ACHN (cell line): ENCODE results near the gene WDR37.

ENCODE experiments used
- DNase-seq: peaks from one replicate; pipeline ENCODE4 v3.0.0-alpha.2; 2015
- in situ Hi-C: cut with HindIII; loops from 2 replicates; pipeline ENCODE4 v1.10.0; 2017; ENCODE audit warnings: low sequenced_read_pairs, low pct_ligation_motif_present, low pct_unique_long_range_greater_than_20kb

The WDR37 gene

GRCh38 chr10:1171182-1171581 is 115.0 kb downstream of the WDR37 start:
- in situ Hi-C loops = no loop called here
- DNase-seq = no peak

GRCh38 chr10:1171586-1171985 is 115.4 kb downstream of the WDR37 start:
- in situ Hi-C loops = no loop called here
- no peak for DNase-seq

DNA sequence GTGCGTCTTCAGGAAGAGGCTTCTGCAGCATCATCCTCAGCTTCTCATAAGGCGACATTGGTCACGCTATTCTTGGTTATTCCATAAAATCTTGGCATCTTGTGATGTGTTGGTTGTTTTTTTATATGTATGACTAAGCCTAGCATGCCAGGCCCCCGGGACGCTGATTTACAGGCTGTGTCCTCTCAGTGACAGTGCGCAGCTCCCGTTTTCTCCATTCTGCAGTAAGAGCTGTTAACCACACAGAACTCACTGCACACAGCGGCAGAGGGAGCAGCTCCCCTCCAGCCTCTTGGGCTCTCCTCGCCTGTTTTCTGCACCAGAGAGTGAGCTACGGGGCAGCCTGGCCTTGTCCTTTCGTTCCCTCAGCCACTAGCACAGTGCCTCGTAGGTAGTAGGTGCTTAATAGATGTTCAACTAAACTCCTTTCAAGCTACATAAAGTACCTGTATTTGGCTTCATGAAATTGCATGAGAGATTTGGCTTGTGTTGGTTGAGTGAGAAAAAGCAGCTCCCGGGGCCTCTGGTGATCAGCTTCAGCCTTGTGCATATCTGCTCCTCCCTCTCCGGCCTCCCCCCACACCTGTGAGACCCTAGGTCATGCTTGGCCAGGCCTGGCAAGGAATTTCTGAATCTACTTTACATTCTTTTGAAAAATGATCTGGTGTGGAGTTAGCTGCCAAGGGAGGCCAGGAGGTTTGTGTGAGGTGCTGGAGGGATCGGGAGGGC is 116.2 kb downstream of the WDR37 start:
- in situ Hi-C loops = no loop called here

GRCh38 chr10:1173091-1173490 is 116.9 kb downstream of the WDR37 start:
- in situ Hi-C loops = no loop called here
- DNase-seq = no peak

More for the DNA sequence above, 116.2 kb downstream of the WDR37 start:
- DNase-seq = no peak

GRCh38 chr10:1174022-1174421 is 117.8 kb downstream of the WDR37 start:
- in situ Hi-C loops = no loop called here
- no peak for DNase-seq

- in situ Hi-C loops = no loop called here
- DNase-seq = no peak
Observed at GRCh38 chr10:1175956-1176565, 119.9 kb downstream of the WDR37 start.

GRCh38 chr10:1177936-1178335 is 121.8 kb downstream of the WDR37 start:
- in situ Hi-C loops = no loop called here
- DNase-seq = no peak

- in situ Hi-C loops = no loop called here
- DNase-seq = no peak
Observed at GRCh38 chr10:1178506-1178905, 122.3 kb downstream of the WDR37 start.

DNA sequence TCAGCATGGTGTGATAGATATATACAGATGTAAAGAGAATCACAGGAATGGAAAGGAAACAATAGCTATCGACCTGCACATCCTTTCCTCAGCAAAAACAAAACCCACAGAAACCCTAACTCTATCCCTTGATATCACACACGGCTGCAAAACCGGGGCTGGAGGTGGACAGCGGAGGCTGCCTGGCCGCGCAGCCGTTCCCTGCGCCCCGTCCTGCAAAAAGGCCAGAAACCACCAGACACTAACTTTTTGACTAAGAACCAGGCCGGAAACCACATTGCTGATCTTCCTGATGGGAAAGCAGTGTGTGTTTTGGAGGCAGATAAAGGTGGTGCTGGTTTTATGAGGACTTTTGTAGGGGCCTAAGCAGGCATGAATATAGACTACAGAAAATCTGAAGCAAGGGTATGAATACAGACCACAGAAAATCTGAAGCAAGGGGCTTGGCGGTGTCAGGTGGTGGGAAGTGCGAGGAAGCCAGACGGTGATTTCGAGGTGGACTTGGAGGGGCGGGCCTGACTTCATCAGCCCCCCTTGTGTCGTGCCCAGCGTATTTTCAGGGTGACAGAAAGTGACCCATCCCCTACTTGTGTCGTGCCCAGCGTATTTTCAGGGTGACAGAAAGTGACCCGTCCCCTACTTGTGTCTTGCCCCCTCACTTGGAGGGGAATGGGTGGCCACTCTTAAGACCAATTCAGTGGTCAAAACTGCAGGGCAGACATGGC is 123.3 kb downstream of the WDR37 start:
- in situ Hi-C loops = no loop called here
- no peak for DNase-seq

DNA sequence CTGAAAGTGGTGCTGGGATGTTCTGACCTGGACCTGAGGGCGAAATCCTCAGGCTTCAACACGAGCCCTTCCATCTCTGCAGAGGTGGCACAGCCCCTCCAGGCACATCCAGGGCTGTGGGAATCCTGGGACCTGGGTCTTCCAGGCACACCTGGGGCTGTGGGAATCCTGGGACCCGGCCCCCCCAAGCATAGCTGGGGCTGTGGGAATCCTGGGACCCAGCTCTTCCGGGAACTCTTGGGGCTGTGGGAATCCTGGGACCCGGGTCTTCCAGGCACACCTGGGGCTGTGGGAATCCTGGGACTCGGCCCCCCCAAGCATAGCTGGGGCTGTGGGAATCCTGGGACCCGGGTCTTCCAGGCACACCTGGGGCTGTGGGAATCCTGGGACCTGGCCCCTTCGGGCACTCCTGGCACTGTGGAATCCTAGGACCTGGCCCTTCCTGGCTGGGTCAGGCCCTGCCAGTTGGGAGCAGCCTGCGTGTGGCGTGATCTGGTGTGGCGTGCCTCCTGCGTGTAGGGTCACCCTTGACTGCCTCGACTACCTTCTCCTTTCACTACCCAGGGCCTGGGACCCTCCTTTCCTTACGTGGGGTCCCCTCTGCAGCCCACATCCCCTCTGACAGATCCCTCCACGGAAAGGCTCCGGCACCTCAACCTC is 124.0 kb downstream of the WDR37 start:
- in situ Hi-C loops = no loop called here
- DNase-seq = no peak

GRCh38 chr10:1180836-1181235 is 124.7 kb downstream of the WDR37 start:
- in situ Hi-C loops = no loop called here
- DNase-seq = no peak
